GM13977 (cell line): ENCODE measurements around the gene PRDM16.

Experiments
- DNase-seq: peaks from one replicate; pipeline ENCODE4 v3.0.0; 2012; ENCODE audit warnings: low spot score
- CTCF ChIP-seq: IDR thresholded peaks from 2 replicates; pipeline ENCODE4 v1.5.1; 2012; ENCODE audit warnings: mild to moderate bottlenecking, control low read depth; ENCODE audit not compliant: insufficient read depth; ENCODE audit errors: extremely low read depth, missing control alignments
- in situ Hi-C: fragments of 300-500 bp; cut with MboI; formaldehyde crosslinking; loops from one replicate; pipeline ENCODE4 v1.12.0; 2022; ENCODE audit warnings: low sequenced_read_pairs, low pct_unique_long_range_greater_than_20kb, mixed read lengths, inconsistent platforms; ENCODE audit not compliant: unreplicated experiment

PRDM16 gene

DNA sequence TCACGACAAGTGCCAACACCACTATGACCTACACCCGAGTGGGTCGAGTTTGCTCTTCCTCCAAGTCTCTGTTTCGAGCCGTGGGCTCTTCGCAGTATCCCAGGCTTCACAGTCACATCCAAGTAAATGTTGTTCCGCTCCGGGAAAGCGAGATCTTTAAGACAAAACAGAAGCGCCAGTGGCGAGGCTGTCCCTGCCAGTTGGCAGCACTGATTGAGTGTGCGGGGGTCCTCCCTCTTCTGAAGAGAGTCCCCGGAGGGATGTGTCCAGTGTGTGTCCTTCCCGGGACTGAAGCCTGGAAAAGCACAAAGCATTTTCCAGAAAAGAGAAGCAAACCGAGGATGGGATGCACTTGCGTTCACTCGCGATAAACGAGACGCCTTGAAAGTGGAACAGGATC, 158.9 kb downstream of the PRDM16 start:
- no peak for TF ChIP-seq CTCF
- in situ Hi-C loops = no loop called here
- no peak for DNase-seq

GRCh38 chr1:3229081-3229725, 160.2 kb downstream of the PRDM16 start:
- DNase-seq = no peak
- no peak for TF ChIP-seq CTCF
- in situ Hi-C loops = no loop called here

- in situ Hi-C loops = no loop called here
- TF ChIP-seq CTCF = no peak
Measured at GRCh38 chr1:3230553-3230952, 161.6 kb downstream of the PRDM16 start.

DNA sequence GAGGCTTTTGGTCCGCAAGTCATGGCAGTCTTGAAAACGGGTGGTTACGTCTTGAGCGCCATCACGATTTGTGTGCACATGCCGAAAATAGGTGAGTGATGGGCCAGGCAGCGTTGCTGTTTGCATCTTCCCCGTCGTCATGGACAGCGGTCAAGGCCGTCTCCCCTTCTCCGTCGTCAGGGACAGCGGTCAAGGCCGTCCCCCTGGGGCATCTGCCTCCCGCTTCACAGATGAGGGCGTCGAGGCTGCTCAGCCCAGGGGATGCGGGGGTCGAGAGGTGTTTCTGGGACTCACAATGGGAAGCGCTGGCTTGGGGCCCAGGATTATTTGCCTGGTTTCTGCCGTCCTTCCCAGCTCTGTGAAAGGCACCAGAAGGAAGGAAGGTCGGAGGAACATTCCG, 162.2 kb downstream of the PRDM16 start:
- no peak for DNase-seq
- TF ChIP-seq CTCF = no peak
- in situ Hi-C loops = no loop called here

More at GRCh38 chr1:3230553-3230952, 161.6 kb downstream of the PRDM16 start:
- DNase-seq = no peak

DNA sequence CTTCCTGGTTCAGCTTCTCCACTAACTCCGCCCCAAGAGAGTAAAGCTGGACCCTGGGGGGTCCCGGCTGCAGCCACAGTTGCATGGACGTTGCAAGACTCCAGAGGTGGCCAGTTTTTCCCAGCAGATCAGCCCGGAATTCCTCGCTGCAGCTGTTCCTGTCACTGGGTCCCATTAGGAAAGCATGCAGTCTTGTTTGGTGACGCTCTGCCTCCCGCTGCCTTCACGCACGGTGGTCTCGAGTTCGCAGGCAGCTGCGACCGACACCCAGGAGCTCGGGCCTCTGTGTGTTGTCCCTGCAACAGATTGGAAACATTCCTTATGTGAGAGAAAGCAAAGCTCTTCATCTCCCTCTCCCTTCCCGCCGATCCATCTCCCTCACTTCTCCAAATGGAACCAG, 162.8 kb downstream of the PRDM16 start:
- in situ Hi-C loops = no loop called here
- TF ChIP-seq CTCF = no peak
- DNase-seq = no peak

DNA sequence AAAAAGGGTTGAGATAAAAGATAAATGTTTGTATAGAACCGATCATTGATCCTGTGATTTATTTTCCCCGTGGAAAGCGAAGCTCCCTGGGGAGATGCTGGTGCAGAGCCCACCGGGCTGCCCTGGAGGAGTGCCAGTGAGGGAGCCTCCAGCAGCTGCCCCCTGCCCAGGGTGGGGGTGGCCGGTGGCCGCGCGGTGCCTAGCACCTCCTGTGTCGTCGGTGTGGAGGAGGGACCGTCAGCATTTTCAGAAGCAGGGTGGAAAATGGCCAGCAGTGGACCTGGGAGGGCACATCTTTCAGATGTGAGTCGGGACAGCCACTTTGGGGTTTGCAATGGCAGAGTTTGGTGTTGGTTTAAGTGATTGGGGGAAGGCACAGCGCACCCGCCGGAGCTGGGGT, 164.0 kb downstream of the PRDM16 start:
- no peak for DNase-seq
- TF ChIP-seq CTCF = no peak
- in situ Hi-C loops = no loop called here
